ENCODE measurements around the gene CASP10.

- TF ChIP-seq EZH2 (IDR thresholded peaks at IDR 0.05; ENCODE audit: borderline replicate concordance, low read depth, low read length, poor library complexity, severe bottlenecking) = no peak
- TF ChIP-seq CTCF (conservative IDR thresholded peaks at IDR 0.05; ENCODE audit: low read depth, low read length) = no peak
These were observed 40.4 kb downstream of the CASP10 start for GRCh38 chr2:201223089-201224073.

Measured in A673 (cell line).